PC-3 (cell line): ENCODE data around the gene NUCB1.

Experiments used
- EZH2 ChIP-seq: fragments of 300-600 bp; sonication (generic); IDR thresholded peaks from one replicate; pipeline ENCODE4 v1.6.1; 2017; ENCODE audit warnings: antibody characterized with exemption, mild to moderate bottlenecking, low read length; ENCODE audit not compliant: unreplicated experiment
- EZH2phosphoT487 ChIP-seq: fragments of 300-600 bp; sonication (generic); IDR thresholded peaks from 2 replicates; pipeline ENCODE4 v1.6.1; 2018; ENCODE audit warnings: mild to moderate bottlenecking, antibody characterized with exemption, low read length, borderline replicate concordance
- TF ChIP-seq, protein P1 (sequence below): fragments of 300-600 bp; sonication (generic); conservative IDR thresholded peaks from 2 replicates; pipeline ENCODE4 v1.5.1; 2017; ENCODE audit warnings: antibody characterized with exemption, low read depth, mild to moderate bottlenecking, low read length

DNA sequence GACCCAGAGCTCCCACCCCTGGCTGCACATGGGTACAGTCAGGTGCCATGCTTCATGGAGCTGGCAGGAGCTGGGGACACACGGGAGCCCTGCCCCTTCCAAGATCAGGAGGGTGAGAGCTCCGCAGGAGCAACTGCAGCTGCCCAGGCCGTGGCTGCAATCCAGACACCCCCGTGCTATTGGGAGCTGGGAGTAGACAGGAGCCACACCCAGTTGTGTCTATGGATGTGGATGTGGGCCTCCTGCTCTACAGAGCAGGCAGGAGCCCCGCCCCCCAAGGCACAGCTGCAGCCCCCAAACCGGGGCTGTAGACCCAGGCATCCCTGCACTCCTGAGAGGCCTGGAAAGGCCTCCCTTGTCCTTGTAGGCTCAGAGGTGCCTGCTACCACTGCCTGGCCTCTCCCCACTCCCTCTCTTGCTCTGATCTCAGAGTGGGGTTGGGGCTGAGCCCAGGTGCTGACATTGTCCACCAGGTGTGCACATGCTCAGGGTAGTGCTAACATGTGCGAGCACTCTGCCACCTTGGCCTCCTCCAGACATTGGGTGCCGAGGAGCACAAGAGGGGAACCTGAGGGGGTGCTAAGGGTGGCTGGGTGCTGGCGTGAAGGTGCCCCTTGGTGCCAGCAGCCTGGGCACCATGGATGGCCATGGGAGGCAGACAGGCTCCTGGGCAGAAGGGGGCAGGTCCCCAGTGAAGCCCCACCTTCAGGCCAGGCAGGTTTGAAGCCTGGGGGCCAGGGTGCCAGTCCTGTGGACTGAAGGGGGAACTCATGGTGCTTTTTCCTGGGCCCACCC, 46.5 kb downstream of the NUCB1 start:
- TF ChIP-seq, protein P1, sequence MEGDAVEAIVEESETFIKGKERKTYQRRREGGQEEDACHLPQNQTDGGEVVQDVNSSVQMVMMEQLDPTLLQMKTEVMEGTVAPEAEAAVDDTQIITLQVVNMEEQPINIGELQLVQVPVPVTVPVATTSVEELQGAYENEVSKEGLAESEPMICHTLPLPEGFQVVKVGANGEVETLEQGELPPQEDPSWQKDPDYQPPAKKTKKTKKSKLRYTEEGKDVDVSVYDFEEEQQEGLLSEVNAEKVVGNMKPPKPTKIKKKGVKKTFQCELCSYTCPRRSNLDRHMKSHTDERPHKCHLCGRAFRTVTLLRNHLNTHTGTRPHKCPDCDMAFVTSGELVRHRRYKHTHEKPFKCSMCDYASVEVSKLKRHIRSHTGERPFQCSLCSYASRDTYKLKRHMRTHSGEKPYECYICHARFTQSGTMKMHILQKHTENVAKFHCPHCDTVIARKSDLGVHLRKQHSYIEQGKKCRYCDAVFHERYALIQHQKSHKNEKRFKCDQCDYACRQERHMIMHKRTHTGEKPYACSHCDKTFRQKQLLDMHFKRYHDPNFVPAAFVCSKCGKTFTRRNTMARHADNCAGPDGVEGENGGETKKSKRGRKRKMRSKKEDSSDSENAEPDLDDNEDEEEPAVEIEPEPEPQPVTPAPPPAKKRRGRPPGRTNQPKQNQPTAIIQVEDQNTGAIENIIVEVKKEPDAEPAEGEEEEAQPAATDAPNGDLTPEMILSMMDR = no peak
- TF ChIP-seq EZH2 = no peak
- no peak for TF ChIP-seq EZH2phosphoT487
